Neural cell (in vitro differentiated cells): ENCODE results near the gene MAST2.

Experiments
- CTCF ChIP-seq: fragments of 450-650 bp; IDR thresholded peaks from 2 replicates; pipeline ENCODE4 v1.5.1; 2014; ENCODE audit warnings: antibody characterized with exemption, mild to moderate bottlenecking, moderate library complexity; ENCODE audit not compliant: poor library complexity, severe bottlenecking
- POLR2AphosphoS5 ChIP-seq: IDR thresholded peaks from 2 replicates; pipeline ENCODE4 v1.6.1; 2012

- TF ChIP-seq POLR2AphosphoS5 (no peak), CTCF (no peak)
Observed at GRCh38 chr1:46001081-46001785, 197.8 kb downstream of the MAST2 start.
